ENCODE results near the gene UBAP2L.

DNA sequence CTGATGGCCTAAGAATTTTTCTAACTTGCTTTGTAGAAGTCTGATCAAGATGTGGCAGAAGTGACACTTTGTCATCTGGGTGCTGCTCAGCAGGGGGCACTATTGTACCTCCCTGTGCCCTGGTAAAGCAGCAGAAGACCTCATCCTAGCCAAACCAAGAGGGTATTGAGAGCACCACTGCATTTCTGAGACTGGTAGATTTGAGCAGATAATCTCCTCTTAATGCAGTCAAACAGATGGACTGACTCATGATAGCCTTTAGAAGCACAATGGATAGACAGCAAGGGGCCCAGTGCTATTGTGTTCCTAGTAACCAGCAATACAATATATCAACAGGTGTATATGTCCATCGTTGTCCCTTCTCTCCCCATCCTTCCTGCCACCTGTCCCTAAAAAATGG lies 34.6 kb upstream of the UBAP2L start:
- TF ChIP-seq SUZ12 (IDR thresholded peaks at IDR 0.05; ENCODE audit: extremely low read depth, insufficient read depth, insufficient read length) (no peak), ZNF274 (IDR thresholded peaks at IDR 0.05; ENCODE audit: low read depth, low read length) (no peak)
